Measurements from ENCODE around the gene WDR38. TPM values are rescaled to one million over a fixed set of nuclear protein-coding genes. Genes with fewer than 3 reads are reported as not detected.

WDR38 gene
- total and polyA plus RNA-seq, 2 of the 13 experiments (the other 11 are each of a cell fraction or from before 2014, with no cell fraction given), result not detected

- TF ChIP-seq ZBED4 (CRISPR knock-in tag; IDR thresholded peaks at IDR 0.05; ENCODE audit: borderline replicate concordance), result no peak
- TF ChIP-seq, protein P1, sequence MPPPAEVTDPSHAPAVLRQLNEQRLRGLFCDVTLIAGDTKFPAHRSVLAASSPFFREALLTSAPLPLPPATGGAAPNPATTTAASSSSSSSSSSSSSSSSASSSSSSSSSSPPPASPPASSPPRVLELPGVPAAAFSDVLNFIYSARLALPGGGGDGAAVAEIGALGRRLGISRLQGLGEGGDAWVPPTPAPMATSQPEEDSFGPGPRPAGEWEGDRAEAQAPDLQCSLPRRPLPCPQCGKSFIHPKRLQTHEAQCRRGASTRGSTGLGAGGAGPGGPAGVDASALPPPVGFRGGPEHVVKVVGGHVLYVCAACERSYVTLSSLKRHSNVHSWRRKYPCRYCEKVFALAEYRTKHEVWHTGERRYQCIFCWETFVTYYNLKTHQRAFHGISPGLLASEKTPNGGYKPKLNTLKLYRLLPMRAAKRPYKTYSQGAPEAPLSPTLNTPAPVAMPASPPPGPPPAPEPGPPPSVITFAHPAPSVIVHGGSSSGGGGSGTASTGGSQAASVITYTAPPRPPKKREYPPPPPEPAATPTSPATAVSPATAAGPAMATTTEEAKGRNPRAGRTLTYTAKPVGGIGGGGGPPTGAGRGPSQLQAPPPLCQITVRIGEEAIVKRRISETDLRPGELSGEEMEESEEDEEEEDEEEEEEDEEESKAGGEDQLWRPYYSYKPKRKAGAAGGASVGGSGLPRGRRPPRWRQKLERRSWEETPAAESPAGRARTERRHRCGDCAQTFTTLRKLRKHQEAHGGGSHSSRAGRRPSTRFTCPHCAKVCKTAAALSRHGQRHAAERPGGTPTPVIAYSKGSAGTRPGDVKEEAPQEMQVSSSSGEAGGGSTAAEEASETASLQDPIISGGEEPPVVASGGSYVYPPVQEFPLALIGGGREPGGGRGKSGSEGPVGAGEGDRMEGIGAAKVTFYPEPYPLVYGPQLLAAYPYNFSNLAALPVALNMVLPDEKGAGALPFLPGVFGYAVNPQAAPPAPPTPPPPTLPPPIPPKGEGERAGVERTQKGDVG (CRISPR knock-in tag; IDR thresholded peaks at IDR 0.05; ENCODE audit: borderline replicate concordance), result no peak
- peak; percentile 24; the same call in 1 of the 2 replicates for TF ChIP-seq ZNF274 (CRISPR knock-in tag; IDR thresholded peaks at IDR 0.05)
- TF ChIP-seq, protein P2, sequence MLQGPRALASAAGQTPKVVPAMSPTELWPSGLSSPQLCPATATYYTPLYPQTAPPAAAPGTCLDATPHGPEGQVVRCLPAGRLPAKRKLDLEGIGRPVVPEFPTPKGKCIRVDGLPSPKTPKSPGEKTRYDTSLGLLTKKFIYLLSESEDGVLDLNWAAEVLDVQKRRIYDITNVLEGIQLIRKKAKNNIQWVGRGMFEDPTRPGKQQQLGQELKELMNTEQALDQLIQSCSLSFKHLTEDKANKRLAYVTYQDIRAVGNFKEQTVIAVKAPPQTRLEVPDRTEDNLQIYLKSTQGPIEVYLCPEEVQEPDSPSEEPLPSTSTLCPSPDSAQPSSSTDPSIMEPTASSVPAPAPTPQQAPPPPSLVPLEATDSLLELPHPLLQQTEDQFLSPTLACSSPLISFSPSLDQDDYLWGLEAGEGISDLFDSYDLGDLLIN (CRISPR knock-in tag; IDR thresholded peaks at IDR 0.05; ENCODE audit: borderline replicate concordance), result no peak
- peak; percentile 89; the same call in 1 of the 2 replicates for TF ChIP-seq YEATS4 (CRISPR knock-in tag; IDR thresholded peaks at IDR 0.05; ENCODE audit: borderline replicate concordance)
- TF ChIP-seq POLR2A (IDR thresholded peaks at IDR 0.05; ENCODE audit: insufficient read depth in 1 of 2, low read depth in 2 of 2, low read length in 2 of 2), result peak; percentile 70 to 93
- TF ChIP-seq ZNF558 (CRISPR knock-in tag; IDR thresholded peaks at IDR 0.05; ENCODE audit: borderline replicate concordance), result peak; percentile 78; the same call in 1 of the 2 replicates
- TF ChIP-seq, protein P3, sequence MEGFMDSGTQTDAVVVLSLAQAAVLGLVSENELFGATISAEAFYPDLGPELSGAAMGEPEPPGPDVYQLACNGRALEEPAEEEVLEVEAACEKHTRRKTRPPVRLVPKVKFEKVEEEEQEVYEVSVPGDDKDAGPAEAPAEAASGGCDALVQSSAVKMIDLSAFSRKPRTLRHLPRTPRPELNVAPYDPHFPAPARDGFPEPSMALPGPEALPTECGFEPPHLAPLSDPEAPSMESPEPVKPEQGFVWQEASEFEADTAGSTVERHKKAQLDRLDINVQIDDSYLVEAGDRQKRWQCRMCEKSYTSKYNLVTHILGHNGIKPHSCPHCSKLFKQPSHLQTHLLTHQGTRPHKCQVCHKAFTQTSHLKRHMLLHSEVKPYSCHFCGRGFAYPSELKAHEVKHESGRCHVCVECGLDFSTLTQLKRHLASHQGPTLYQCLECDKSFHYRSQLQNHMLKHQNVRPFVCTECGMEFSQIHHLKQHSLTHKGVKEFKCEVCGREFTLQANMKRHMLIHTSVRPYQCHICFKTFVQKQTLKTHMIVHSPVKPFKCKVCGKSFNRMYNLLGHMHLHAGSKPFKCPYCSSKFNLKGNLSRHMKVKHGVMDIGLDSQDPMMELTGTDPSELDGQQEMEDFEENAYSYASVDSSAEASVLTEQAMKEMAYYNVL (CRISPR knock-in tag; IDR thresholded peaks at IDR 0.05; ENCODE audit: borderline replicate concordance), result no peak
- TF ChIP-seq, protein P4, sequence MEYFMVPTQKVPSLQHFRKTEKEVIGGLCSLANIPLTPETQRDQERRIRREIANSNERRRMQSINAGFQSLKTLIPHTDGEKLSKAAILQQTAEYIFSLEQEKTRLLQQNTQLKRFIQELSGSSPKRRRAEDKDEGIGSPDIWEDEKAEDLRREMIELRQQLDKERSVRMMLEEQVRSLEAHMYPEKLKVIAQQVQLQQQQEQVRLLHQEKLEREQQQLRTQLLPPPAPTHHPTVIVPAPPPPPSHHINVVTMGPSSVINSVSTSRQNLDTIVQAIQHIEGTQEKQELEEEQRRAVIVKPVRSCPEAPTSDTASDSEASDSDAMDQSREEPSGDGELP (IDR thresholded peaks at IDR 0.05; ENCODE audit: borderline replicate concordance, low read depth), result no peak; the same call in 1 of the 2 replicates
- 0 out of 2 replicates have a peak, but pooled peaks have one; percentile 6 for TF ChIP-seq CEBPG (CRISPR knock-in tag; IDR thresholded peaks at IDR 0.05)
- TF ChIP-seq ZNF709 (CRISPR knock-in tag; IDR thresholded peaks at IDR 0.05), result peak; percentile 27; the same call in 1 of the 2 replicates
- TF ChIP-seq ZNF556 (CRISPR knock-in tag; IDR thresholded peaks at IDR 0.05; ENCODE audit: borderline replicate concordance), result no peak; the same call in 1 of the 2 replicates
- peak; percentile 60 for TF ChIP-seq ZNF563 (CRISPR knock-in tag; IDR thresholded peaks at IDR 0.05)
- TF ChIP-seq KLF11 (CRISPR knock-in tag; IDR thresholded peaks at IDR 0.05), result peak; percentile 48; the same call in 1 of the 2 replicates
- TF ChIP-seq HOXA7 (CRISPR knock-in tag; IDR thresholded peaks at IDR 0.05), result no peak
- TF ChIP-seq AHR (CRISPR knock-in tag; IDR thresholded peaks at IDR 0.05), result peak; percentile 5; the same call in 1 of the 2 replicates
Observed at GRCh38 chr9:124868511-124869465, 15.5 kb downstream of the WDR38 start (continued).
